Right lobe of liver (tissue), 6 donors: Measurements from ENCODE around the gene BUB1B. TPM values are rescaled to one million over a fixed set of nuclear protein-coding genes. Genes with fewer than 3 reads are reported as not detected.

ENCODE experiments used
- ATAC-seq, 4 donors: fragments of 200-7000 bp; cut with Tn5 transposase; one replicate each; pipeline ENCODE4 v1.9.1; 2020; ENCODE audit warnings: mild to moderate bottlenecking in 4 of 4, moderate library complexity in 4 of 4
- DNase-seq, 3 donors: peaks; one replicate each; pipeline ENCODE4 v3.0.0-alpha.2; 2020
- H3K27ac ChIP-seq, 3 donors: fragments of 200-600 bp; one replicate each; pipeline ENCODE4 v1.8.0; 2022
- H3K27me3 ChIP-seq, 2 donors: fragments of 200-600 bp; one replicate each; pipeline ENCODE4 v1.8.0; 2022
- H3K36me3 ChIP-seq, 4 donors: fragments of 200-600 bp; sonication (generic) in 1 of 4; one replicate each; pipeline versions ENCODE4 v1.5.1 to v1.8.0; 2017 to 2022; ENCODE audit warnings: control low read depth in 1 of 4
- H3K4me1 ChIP-seq, 4 donors: fragments of 200-600 bp; sonication (generic) in 1 of 4; one replicate each; pipeline versions ENCODE4 v1.5.1 to v1.8.0; 2017 to 2022; ENCODE audit warnings: control low read depth in 1 of 4
- H3K4me3 ChIP-seq, 3 donors: fragments of 200-600 bp; one replicate each; pipeline ENCODE4 v1.8.0; 2022
- H3K9me3 ChIP-seq, 4 donors: fragments of 200-600 bp; sonication (generic) in 1 of 4; one replicate each; pipeline versions ENCODE4 v1.5.1 to v1.8.0; 2017 to 2022; ENCODE audit warnings: control low read depth in 1 of 4
- POLR2A ChIP-seq: fragments of 450-650 bp; IDR thresholded peaks from one replicate; pipeline ENCODE4 v1.6.1; 2017; ENCODE audit warnings: antibody characterized with exemption, mild to moderate bottlenecking
- WGBS: methylation state at CpG from one replicate; pipeline ENCODE4 v1.1.6; 2018; ENCODE audit warnings: low coverage, low lambda C conversion rate; ENCODE audit not compliant: insufficient coverage; ENCODE audit errors: missing lambda C conversion rate; 5-methylcytosine and 5-hydroxymethylcytosine counted together
- intact Hi-C, 2 donors: fragments of 100-400 bp; cut with DNase I; formaldehyde crosslinking; loops; one replicate each; pipeline versions ENCODE4 v1.11.2 to v1.14.1; 2022
- total RNA-seq, 6 experiments: library from RNA; depleted of rRNA in 2 of 6; stranded (reverse); fragments of >200 nt in 2 of 6; fragmentation: NEBNext Ultra II Directional in 3 of 6; extraction: Animal tissue kit (Norgen Biotek cat#: 25700) in 3 of 6; gene quantifications; one replicate each; pipeline versions ENCODE4 v1.1.0 to v1.2.4, GENCODE V29; 2016 to 2023
- TF ChIP-seq, protein P1 (sequence below), 4 donors: fragments of 200-600 bp in 3 of 4; fragments of 450-650 bp in 1 of 4; IDR thresholded peaks; one replicate each; pipeline versions ENCODE4 v1.5.1 to v1.8.0; 2016 to 2022; ENCODE audit warnings: antibody characterized with exemption in 4 of 4, mild to moderate bottlenecking in 2 of 4
- donor health status: DM: no; HTN: yes; CAD: no.
- donor health status: DM: no; HTN: no; CAD: no.
- donor health status: DM: no; HTN: no; CAD: no.
- donor health status: DM: no; HTN: yes; CAD: no.
- donor health status: DM: no; HTN: yes; CAD: no.

Gene BUB1B
- total RNA-seq, 6 experiments from 2014 or later = 0.39 to 1.7 (median 1.2) TPM; not detected in 1

DNA sequence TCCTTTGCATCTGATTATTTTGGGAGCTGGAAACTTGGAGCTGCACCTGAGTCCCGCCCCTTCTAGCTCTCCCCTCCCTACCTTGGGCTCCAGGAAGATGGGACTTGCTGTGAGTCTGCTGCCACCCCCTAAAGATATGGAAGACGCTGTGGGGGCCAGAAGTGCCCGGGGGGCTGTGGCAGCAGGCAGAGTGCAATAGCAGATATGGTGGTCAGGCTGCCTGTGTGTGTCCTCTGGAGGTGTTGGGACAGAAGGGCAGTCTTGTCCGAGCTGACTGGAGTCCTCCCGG is 78.5 kb downstream of the BUB1B start:
- intact Hi-C loops = no loop called here
- no peak for DNase-seq
- no peaks in the 10 kb centered on the region for H3K36me3 ChIP-seq
- no peak overlapping the region for H3K27ac ChIP-seq
- no peak for ATAC-seq
- H3K9me3 ChIP-seq = no peaks in the 10 kb centered on the region
- 27% methylated on average over 3 of the region's 5 CpGs for WGBS
- TF ChIP-seq, protein P1, sequence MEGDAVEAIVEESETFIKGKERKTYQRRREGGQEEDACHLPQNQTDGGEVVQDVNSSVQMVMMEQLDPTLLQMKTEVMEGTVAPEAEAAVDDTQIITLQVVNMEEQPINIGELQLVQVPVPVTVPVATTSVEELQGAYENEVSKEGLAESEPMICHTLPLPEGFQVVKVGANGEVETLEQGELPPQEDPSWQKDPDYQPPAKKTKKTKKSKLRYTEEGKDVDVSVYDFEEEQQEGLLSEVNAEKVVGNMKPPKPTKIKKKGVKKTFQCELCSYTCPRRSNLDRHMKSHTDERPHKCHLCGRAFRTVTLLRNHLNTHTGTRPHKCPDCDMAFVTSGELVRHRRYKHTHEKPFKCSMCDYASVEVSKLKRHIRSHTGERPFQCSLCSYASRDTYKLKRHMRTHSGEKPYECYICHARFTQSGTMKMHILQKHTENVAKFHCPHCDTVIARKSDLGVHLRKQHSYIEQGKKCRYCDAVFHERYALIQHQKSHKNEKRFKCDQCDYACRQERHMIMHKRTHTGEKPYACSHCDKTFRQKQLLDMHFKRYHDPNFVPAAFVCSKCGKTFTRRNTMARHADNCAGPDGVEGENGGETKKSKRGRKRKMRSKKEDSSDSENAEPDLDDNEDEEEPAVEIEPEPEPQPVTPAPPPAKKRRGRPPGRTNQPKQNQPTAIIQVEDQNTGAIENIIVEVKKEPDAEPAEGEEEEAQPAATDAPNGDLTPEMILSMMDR (IDR thresholded peaks at IDR 0.05) = no peak
- no peak for TF ChIP-seq POLR2A
- H3K4me3 ChIP-seq = no peak overlapping the region
- peaks cover 0 to 4% (median 0%) of the 10 kb centered on the region in 4 donors for H3K4me1 ChIP-seq
- no peaks in the 10 kb centered on the region for H3K27me3 ChIP-seq

DNA sequence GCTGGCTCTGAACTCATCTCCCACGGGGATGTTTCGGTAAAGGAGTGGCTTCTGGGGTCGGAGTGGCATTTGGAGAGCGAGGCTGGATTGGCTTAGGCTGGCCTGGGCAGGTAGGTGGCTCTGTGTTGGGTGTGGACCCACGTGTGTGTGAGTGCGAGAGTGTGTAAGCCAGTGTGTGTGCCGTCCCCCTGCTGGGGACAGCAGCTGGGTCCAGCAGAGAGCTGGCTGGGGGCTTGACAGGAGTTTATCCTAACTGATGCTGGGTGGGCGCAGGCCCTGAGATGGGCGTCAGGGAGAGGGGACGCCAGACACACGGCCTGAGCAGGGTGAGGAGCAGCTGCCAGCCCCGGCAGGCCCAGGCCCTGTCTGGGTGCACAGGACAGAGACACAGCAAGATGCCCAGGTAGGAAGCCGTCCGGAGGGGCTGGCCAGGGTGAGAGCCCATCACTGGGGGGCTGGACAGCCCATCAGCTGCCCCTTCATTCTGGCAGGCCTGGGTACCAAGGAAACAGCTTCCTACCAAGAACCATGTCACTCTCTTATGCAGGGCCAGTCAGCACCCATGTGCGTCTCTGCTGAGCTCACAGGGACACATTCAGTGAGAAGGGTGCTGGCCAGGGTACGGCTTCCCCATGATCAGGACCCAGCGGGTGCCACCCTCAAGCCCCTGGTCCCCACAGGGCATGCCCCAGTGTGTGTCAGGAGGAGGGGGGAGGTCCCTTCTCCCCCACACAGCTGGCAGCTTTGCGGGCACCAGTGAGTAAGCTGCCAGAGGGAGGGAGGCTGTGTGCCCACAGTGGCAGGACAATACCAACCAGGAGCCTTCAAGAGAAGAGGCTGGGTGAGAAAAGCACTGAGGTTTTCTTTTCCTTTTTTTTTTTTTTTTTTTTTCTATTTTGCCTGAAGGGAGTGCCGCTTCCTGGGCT is 79.1 kb downstream of the BUB1B start:
- no peak for TF ChIP-seq POLR2A
- TF ChIP-seq, protein P1 (IDR thresholded peaks at IDR 0.05) = no peak
- H3K4me3 ChIP-seq = no peak overlapping the region
- no peaks in the 10 kb centered on the region for H3K36me3 ChIP-seq
- no peak for DNase-seq
- ATAC-seq = peak in 1 of 4 donors; percentile 13
- H3K27ac ChIP-seq = no peak overlapping the region
- no peaks in the 10 kb centered on the region for H3K9me3 ChIP-seq
- intact Hi-C loops = no loop called here
- 68% methylated on average over 4 of the region's 19 CpGs for WGBS
- peaks cover 0 to 4% (median 0%) of the 10 kb centered on the region in 4 donors for H3K4me1 ChIP-seq
- no peaks in the 10 kb centered on the region for H3K27me3 ChIP-seq

DNA sequence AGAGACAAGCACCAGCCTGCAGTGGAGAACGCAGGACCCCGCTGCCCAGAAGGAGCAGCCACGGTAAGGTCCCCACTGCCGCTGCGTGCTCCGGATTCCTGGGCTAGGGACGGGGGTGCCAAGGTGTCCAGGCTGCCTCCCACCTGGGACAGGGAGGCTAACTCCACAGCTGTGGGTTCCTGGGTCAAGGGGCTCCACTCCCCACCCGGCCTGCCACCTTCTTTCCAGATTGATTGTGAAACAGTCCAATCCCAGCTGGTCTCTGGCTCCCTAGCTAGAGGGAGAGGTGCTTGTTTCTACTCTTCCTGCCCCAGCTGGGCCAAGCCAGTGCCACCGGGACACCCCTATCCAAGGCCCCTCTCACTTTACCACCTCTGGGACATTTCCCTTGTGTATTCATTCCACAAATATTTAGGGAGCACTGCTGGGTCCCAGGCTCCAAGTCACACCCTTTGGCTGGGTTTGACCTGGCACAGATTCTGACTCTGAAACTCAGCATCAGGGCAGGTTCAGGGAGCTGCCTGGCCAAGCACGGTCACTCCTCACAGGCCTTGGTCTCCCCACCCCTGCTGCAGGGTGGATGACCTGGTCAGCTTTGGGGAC is 79.9 kb downstream of the BUB1B start:
- ATAC-seq (no peak), DNase-seq (no peak)
- H3K27ac ChIP-seq = no peak overlapping the region
- TF ChIP-seq, protein P1 (IDR thresholded peaks at IDR 0.05) = no peak
- no peak for TF ChIP-seq POLR2A
- H3K9me3 ChIP-seq = no peaks in the 10 kb centered on the region
- H3K4me3 ChIP-seq = no peak overlapping the region
- no peaks in the 10 kb centered on the region for H3K36me3 ChIP-seq
- intact Hi-C loops = no loop called here
- WGBS = 88% methylated on average over 9 of the region's 10 CpGs
- H3K4me1 ChIP-seq = peaks cover 0 to 4% (median 0%) of the 10 kb centered on the region in 4 donors
- no peaks in the 10 kb centered on the region for H3K27me3 ChIP-seq

DNA sequence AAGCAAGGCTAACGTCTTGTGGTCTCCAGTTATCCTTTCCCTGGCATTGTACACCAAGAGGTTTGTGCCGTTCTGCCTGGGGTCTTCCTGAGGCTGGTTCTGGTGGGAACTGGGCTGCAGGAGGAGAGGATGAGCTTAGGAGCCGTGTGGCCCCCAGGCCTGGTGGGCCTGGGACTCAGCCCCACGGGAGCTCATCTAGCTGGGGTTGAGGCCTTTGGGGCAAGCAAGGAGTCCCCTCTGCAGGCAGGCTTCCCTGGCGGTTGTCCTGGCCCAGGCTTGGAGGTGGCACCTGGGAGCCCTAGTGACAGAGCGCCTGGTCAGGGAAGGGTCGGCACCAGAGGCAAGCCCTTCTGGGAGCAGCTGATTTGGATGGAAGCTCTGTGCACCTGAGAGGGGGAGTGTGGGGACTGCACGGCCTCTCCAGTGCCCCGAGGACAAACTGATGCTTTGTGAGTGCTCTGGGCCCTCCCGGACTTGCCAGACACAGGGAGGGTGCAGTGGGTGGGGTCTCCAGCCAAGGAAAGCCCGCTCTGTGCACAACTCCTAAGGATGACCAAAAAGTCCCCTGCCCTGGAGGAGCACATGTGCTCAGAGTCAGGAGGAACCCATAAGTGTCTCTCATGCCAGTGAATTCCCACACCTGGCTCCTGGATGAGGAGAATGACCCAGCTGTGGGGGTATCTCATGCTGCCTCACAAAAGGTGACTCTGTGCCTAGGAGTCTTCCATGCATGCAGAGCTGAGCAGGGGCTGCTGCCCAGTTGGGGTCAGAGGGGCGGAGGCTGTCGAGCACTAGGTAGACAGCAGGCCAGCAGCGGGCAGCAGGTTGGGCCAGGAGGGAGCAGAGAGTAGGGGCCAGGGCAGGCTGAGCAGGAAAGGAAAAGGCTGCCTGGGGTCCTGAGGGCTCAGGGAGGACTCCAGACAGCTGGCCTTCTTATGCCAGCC is 80.7 kb downstream of the BUB1B start:
- H3K27me3 ChIP-seq = no peaks in the 10 kb centered on the region
- no peak overlapping the region for H3K4me3 ChIP-seq
- peaks cover 0 to 4% (median 0%) of the 10 kb centered on the region in 4 donors for H3K4me1 ChIP-seq
- no peak for ATAC-seq
- H3K9me3 ChIP-seq = no peaks in the 10 kb centered on the region
- no peak overlapping the region for H3K27ac ChIP-seq
- no peak for TF ChIP-seq POLR2A
- no peaks in the 10 kb centered on the region for H3K36me3 ChIP-seq
- 80% methylated on average over 2 of the region's 14 CpGs for whole genome bisulfite sequencing
- DNase-seq = no peak
- intact Hi-C loops = no loop called here
